CD4-positive, alpha-beta T cell treated with Interleukin-6 at 100 ng/mL for 8 hours (primary cell): ENCODE results near the gene LIX1.
"Not testable (repeated sequence)": the region's sequence is repeated elsewhere in the genome, so short reads cannot be mapped to it uniquely, and the experiment has no call there.

Experiments used
- DNase-seq: peaks from one replicate; pipeline ENCODE4 v3.0.0-alpha.2; 2020; ENCODE audit warnings: mixed read lengths, low spot score

The LIX1 gene

DNA sequence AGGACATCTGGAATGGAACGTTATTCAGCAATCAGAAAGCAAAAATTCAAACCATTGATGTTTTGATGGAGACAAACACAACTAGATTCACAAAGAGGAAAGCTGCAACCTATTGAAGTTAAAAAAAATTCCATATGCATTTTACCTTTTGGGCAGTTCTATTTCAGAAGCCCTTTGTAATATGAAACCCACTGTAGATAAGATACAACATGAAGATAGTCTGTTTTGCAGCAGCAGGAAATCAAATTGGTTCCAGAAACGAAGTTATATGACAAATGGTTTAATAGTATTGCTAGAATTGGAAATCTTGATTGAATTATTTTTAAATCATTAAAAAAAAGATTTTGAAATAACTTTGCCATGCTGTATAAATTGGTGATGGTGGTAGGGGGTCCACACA is 872 bp downstream of the LIX1 start:
- no peak for DNase-seq

DNA sequence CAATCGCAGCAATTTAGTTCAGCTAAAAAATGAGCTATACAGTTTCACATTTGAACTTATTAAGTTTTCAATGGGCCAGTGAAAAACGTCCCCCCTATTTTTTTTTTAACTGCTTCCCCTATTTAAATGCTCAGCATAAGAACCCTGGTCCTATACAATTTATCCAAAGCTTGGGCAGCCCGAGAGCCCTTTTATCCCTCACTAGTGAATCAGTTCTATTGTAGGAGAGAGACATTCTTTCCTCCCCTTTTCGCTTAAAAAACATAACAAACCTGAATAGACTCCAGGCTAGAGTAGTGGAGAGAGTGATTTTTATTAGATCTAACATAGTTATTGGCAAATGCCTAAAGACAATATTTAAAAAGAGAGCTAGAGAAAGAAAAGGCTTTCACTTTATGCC is 1.4 kb downstream of the LIX1 start:
- DNase-seq: no peak

DNA sequence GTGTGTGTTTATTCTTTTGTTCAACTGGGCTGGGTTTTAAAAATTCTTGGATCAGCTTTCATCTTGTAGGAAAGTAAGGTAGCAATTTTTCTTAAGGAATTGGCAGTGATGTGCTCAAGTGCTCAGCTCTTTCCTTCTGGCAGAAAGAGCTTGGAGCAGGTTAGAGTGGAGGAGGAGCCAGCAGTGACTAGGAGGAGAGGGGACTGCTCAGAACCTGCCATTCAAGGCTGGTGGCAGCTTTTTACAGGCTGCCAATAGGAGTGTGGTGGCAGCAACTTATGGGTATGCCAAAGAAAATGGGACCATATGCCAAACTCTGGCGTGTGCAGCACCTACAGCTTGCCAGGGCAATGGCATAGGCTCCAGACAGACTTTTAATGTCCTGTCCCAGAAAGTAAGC is 2.2 kb downstream of the LIX1 start:
- DNase-seq: not testable (repeated sequence)

DNA sequence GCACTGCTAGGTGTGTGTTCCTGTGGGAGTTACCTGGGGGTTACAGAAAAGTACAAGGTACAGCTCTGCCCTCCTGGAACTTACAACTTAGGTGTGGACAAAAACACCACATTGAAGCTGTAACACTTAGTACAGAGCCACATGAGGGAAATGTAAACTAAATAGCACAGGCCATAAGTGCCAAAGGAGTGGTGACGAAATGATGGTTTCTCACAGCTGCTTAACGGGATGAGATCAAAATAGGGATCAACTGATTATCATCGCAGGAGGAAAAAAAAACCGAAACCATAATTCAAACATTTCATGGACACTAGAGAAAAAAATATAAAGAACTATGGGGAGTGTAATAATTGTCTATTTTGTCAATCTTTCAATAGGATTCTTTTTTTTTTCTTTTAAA is 5.9 kb downstream of the LIX1 start:
- no peak for DNase-seq

DNA sequence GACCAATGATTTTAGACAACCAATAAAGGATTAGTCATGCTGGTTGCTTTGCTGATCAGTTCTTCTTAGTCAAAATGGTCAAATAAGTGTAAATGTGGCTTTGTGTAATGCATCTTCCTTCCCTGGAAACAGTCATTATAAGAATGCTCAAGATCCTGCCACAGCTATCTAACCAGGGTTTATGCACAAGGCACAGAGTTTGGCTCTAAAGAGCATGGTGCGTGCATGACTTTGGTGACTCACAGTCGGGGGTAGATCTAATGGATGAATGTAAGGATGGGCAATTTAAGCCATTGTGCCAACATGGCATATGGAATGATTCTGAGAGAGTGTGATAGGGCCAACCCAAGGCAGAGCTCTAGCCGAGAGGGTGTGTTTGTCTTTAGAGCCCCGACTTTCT is 6.5 kb downstream of the LIX1 start:
- no peak for DNase-seq

DNA sequence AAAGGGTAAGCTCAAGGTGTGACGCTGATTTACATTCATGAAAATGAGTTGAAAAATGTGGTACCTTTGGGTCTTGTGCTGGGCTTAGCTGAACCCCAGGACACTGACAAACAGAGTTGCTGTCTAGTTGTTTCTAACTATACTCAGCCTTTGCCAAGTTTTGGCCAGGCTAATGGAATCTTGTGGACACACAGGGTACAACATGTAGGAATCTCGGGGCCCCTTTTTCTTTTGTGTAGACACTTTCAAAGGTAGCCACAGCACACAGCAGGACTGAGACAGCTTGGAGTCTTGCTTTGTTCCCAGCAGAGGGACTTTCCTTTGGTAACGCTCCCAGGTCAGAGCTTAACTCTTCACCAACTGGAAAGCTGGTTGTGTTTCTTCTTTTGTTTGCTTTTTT is 7.8 kb downstream of the LIX1 start:
- no peak for DNase-seq

DNA sequence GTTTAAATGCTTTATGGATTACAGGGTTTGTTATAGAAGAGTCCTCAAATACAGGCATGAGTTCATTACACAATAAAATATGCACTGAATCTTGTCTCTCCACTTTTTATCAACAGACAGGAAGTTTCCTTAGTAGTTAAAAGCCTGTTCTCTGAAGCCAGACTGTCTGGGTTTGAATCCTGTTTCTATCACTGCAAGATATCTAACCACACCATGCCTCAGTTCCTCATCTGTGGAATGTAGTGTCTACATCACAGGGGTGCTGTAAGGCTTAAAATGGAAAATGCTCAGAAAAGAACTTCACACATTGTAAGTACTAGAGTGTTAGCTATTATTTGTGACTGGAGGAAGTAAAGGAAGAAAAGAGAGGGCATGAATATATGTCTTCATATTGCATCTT is 9.3 kb downstream of the LIX1 start:
- DNase-seq: no peak

DNA sequence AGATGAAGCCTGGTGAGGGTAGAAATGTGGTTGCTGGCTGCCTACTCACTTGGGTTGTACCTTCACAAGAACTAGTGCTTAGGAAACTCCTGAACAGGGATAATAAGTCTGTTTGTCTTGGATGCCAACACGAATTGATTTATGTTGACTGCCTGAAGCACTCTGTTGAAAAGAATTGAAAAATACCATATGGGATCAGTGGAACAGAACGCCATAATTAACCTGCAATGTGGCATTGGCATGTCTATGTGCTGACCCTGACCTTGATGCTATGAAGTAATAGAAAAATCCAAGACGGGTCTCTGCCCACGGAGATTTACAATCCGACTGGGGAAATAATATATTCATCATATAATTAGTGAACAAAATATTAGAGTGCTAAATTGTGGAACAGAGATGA is 10.5 kb downstream of the LIX1 start:
- DNase-seq: no peak

DNA sequence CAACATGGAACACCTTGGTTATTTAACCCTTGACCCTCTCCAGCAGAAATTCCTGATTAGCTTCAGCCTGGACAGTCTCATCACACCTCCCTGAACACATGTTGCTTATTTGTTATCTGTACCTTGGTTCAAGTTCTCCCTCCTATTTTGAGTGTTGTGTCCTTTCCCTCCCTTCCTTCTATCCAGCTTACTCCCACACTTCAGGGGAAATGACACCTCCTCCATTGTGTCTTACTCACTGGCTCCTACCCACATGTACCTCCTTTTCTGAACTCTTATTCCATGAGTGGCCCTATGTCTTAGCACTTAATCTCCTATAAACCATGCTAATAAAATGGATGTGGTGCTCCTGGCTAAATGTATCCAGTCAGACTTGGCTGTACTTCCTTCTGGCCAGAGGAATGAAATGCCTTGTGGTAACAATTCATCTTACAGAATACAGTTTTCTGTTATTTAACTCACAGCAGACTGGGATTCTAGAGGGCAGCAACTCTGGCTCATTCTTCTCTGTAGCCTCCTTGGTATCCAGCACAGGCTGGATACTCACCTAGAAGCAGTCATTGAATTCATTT is 11.2 kb downstream of the LIX1 start:
- DNase-seq: no peak

DNA sequence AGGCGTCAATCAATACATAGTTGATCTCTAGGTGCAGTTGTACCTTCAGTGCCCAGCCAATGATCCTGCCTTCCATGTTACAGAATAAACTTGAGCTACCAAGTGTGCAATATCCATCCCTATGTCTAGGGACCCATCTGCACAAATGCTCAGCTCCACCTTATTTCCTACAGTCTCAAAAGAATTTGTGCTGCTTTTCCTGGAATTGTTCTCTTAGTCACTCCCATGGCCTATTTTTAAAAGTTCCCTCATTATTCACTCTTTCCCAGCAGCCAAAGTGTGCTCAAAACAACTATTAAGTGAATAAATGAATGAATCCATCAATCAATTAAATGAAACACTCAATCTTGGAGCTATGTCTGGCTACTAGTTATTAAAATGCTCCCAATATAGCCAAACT is 14.7 kb downstream of the LIX1 start:
- DNase-seq: no peak

DNA sequence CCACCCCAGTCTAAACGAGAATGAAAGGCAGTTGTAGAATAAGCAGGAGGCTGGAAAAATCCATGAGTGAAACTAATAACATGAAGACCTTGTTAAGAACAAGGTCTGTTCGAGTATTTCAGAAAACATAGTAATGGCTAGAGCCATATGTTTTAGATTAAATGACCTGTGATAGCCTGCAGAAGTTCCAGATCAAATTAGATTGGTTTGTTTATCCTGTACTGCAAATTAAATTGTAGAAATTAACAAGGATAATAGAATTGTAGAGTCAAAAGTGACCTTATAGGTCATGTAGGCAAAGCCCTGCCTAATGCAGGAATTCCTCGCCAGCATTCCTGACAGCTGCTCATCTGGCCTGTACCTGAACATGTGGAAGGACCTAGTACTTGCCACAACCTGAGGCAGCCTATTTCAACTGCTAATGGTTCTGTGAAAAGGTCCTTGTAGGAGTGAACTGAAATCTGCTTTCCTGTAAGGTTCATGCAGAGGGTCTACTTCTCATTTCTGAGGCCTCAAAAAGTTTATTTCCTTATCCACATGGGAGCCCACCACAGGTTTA is 17.2 kb downstream of the LIX1 start:
- DNase-seq: no peak

DNA sequence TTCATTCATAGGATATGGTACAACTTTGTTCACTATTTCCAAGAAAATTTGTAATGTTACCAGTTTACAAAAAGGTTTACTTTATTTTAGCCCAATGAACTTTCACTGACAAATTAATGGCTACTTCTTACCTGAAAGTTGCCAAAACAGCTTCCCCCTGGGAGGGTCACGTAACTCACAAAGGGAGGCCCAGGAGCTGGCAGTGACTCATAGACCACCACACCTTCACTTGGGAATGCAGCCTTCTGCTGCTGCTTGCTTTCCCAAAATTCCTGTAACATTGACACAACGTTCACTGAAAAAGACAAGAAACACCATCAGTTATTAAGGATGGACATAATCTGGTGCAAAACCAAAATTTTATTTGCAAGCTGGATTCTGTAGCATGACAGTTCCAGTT is 18.1 kb downstream of the LIX1 start:
- no peak for DNase-seq

DNA sequence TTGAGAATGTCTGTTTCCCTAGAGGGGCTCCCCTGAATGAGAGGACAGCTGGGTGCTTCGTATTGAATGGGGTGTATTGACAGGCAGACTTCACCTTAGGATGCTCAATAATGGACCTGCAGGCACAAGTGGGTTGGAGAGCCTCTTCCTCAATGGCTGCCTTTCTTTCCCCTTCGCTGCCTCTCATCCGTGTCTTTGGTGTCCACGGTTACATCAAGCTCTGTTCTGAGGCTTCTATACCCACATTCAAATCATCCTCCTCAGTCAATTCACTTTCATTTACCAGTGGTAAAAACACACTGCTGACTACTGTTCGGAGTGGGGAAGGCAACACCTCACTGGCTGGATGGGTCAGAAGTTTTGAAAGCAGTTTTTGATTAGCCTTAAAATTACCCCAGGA is 20.6 kb downstream of the LIX1 start:
- no peak for DNase-seq

DNA sequence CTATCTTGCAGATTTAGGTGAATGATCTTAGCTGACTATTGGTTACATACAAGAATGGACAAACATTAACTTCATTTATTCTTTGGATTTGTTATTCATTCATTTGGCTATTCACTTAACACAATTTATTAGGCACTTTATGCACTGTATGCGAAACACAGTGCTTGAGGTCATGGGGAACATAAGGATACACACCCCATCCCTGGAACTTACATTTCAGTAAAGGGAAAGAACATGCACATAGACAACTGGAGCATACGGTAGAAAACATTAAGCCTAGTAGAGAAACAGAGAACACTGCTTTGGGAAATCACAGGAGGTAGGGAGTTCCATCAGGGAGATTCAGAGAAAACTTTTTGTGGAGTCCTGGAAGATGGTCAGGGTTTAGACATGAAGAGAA is 22.2 kb downstream of the LIX1 start:
- DNase-seq: no peak

DNA sequence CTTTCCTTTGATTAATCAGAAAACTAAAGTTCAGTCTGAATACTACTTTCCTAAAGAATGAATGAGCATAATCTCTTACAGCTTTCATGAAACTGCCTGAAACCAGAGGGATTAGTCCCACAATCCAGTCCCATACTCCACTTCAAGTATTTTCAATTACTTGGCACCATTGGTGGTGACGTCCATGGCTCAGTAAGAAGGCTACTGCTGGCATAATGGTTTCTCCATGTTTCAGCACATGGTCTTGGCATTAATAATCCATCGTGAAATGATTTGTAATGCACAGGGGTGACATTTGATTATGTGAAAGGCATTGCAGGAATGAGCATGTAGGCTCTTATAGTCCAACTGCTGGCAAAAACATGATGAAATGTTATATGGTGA is 23.4 kb downstream of the LIX1 start:
- DNase-seq: no peak

DNA sequence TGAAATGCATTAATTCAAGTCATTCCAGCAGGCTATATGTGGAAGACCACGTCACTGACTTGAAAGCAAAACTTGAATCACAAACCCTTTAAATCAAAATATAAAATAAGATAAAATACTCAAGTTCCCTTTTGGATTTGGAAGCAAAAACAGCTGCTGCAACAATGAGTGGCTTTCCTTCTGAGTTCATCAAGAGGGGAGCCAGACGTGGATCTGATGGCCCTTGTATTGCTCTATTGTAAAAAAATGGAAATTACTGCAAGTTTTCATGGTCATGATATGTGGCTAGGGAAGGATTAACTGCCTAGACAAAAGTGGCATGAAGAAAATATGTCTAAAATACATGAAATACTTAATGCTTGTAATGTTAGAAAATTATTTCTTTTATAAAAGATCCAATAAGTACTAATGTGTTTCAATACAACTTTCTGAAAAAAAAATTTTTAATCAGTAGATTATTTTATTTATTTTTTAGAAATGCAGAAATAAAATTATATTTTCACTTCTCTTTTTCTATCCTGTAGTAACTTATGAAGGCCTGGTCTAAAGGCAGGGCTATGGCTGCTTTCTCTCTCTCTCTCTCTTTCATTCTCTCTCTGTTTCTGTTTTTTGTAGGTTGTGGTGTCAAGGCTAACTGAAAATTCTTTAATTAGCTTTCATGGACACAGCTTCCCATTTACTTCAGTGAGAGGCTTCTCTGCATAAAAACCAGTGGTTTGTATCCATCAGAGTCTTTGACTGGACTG is 24.0 kb downstream of the LIX1 start:
- no peak for DNase-seq

DNA sequence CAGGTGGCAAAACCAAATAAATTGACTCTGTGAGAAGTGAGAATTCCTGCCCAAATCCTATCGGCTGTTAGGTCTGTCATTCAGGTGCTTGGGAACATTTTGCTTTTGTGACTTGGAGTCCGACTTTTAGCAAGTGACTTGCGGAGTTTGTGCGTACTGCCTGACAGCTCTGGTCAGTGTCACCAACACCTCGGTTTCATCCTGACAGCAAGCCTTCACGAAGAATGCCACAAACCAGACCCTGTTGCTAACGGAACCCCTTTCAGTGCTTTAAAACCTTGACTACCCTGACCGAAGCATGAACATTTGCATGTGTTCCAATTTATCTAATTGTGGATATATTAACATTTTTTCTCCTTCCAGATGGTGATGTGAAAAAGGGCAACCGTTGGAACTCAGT is 26.5 kb downstream of the LIX1 start:
- no peak for DNase-seq

DNA sequence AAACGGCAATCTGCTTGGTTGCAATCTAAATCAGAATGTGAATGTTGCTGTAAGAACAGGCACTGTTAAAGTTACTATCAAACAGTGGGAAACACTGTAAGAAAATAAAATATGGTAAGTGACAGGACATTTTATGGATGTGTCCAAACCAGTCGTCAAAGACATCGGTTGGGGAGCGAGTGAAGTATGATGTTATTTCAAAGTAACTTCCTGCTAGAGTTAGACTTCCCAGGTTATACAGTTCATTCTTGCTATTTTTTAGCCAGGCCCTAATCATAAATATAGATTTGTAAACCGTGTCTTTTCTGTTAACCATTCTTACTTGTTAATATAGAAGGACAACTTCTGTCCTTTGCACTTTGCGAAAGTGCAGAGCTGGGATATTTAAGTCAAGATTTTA is 30.2 kb downstream of the LIX1 start:
- DNase-seq: no peak

DNA sequence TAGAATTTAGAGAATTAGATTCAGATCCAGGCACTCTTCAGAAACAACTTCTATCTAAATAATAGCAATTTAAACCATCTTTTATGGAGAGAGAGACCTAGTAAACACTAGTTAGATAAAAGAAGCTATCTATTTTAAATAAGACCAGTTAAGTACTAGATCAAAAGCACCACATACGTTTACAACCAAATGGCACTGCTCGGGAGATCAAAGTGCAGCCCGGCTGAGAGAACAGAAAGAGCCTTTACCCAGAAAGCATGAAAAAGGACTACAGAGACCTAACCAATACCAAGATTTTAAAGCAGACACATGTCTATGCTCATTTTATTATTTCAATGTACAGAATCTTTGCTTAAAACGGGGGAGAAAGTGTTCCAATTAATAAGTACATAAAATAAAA is 30.8 kb downstream of the LIX1 start:
- no peak for DNase-seq

DNA sequence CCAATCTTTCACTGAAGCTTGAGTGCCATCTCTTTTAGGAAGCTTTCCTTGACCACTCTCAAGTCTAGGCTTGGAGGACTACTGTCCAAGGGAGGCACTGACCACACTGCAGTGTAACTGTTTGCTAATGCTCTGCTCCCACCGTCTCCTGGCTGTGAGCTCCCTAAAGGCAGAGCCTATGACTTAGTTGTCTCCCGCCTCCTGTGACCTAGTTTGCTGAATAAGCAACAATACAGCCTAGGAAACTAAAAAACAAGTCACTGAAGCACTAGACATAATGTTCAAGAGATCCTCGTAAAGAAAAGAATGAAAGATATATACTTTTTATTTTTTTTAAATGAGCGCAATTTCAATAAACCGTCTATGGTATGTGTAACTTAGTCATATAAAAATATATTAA is 31.4 kb downstream of the LIX1 start:
- no peak for DNase-seq

DNA sequence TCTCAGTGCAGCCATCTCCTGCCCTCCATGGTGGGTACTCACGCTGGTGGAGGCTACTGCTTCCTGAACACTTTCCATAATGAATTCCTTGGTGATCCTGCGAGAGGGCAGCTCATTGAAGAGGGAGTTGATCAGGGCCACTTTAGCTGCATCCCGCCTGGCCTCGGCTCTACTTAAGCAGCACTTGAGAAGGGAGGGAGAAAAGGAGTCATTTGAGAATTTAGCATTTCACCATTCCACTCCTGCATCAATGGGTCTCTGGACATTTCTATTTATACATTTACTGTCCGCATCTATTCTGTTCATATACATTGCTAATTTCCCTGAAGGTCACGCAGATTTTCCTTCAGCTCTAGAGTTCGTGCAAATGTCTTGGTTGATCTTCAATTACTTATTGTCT is 35.1 kb downstream of the LIX1 start:
- no peak for DNase-seq

DNA sequence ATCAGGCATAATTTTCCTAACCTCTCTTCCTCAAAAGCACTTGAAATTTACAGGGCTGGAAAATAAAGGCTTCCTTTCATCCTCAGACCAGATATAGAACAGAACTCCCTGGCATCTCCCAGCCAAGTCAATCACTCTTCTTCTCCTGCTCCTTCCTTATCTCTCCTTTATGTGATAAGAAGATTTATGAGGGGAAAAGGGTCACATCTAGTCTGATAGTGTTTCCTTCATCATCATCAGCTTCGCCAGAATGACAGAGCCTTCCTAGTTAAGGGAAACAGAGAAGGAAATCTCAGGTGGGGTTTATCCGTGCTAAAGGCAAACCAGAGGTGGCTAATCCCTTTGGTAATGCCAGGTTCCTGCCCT is 36.2 kb downstream of the LIX1 start:
- no peak for DNase-seq

DNA sequence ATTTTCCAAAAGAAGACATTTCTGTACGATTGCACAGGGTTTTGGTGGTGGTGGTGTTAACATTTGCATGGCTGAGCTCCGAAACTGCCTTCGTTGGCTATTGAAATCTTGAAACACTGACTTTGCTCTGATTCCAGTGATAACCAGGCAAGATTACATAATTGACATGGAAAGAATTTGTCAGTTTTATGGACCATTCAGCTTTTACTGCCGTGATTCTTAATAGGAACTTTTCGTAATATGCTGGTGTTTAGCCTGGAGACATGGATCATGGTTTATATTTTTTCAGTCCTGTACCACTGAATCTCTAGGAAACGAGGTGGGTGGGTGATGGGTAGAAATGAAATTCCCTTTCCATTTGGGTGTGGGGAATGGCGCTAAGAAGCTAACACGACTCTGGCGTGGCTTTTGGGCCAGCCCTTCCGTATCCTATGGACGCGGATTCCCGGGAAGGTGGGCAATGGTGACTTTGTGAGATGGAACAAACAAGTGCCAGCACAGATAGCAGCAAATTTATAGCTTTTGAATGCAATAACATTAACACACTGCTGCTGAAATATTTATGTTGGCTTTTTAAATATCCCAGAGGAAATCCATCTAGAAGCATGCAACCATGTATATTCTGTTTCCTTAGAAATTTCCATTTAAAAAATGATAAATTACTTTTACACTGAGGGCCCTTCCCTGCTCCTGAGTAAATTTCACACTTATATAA is 36.8 kb downstream of the LIX1 start:
- DNase-seq: no peak
